Heart left ventricle (tissue), 16 donors: ENCODE results near the gene SAMD4B. TPM values are rescaled to one million over a fixed set of nuclear protein-coding genes. Genes with fewer than 3 reads are reported as not detected.

Experiments
- ATAC-seq, 4 donors: fragments of 200-7000 bp; cut with Tn5 transposase; one replicate each; pipeline ENCODE4 v1.9.1; 2020 to 2022; ENCODE audit warnings: moderate library complexity in 4 of 4, mild to moderate bottlenecking in 3 of 4, moderate number of reproducible peaks in 1 of 4
- DNase-seq, 5 donors: peaks; one replicate each; pipeline ENCODE4 v3.0.0-alpha.2; 2020
- H3K27ac ChIP-seq, 12 donors: fragments of 200-600 bp; sonication (generic) in 4 of 12; one replicate each; pipeline versions ENCODE4 v1.5.0 to v1.8.0; 2016 to 2022; ENCODE audit warnings: mild to moderate bottlenecking in 2 of 12
- H3K27me3 ChIP-seq, 9 donors: fragments of 200-600 bp; sonication (generic) in 2 of 9; one replicate each; pipeline versions ENCODE4 v1.5.1 to v1.8.0; 2016 to 2022; ENCODE audit warnings: mild to moderate bottlenecking in 3 of 9
- H3K36me3 ChIP-seq, 9 donors: fragments of 200-600 bp; sonication (generic) in 2 of 9; one replicate each; pipeline versions ENCODE4 v1.5.0 to v1.8.0; 2018 to 2022; ENCODE audit warnings: mild to moderate bottlenecking in 2 of 9
- H3K4me1 ChIP-seq, 12 donors: fragments of 200-600 bp; sonication (generic) in 4 of 12; one replicate each; pipeline versions ENCODE4 v1.5.0 to v1.8.0; 2016 to 2022; ENCODE audit warnings: mild to moderate bottlenecking in 3 of 12
- H3K4me3 ChIP-seq, 12 donors: fragments of 200-600 bp; sonication (generic) in 4 of 12; one replicate each; pipeline versions ENCODE4 v1.5.0 to v1.8.0; 2017 to 2022; ENCODE audit warnings: mild to moderate bottlenecking in 9 of 12, moderate library complexity in 4 of 12
- H3K9me3 ChIP-seq, 12 donors: fragments of 200-600 bp; sonication (generic) in 4 of 12; one replicate each; pipeline versions ENCODE4 v1.5.0 to v1.8.0; 2016 to 2022; ENCODE audit warnings: mild to moderate bottlenecking in 1 of 12
- CTCF ChIP-seq, 12 donors: fragments of 200-600 bp; sonication (generic) in 4 of 12; IDR thresholded peaks; one replicate each; pipeline versions ENCODE4 v1.5.0 to v1.8.0; 2018 to 2022; ENCODE audit warnings: antibody characterized with exemption in 12 of 12, mild to moderate bottlenecking in 5 of 12
- POLR2A ChIP-seq, 2 donors: fragments of 450-650 bp; IDR thresholded peaks; one replicate each; pipeline ENCODE4 v1.6.1; 2017; ENCODE audit warnings: antibody characterized with exemption in 2 of 2, mild to moderate bottlenecking in 2 of 2, moderate library complexity in 2 of 2
- WGBS, 4 donors: extraction: QIAGEN DNeasy Blood & Tissue Kit in 2 of 4; methylation state at CpG; one replicate each; pipeline versions ENCODE4 v1.1.5 to v1.1.7; 2013 to 2018; 5-methylcytosine and 5-hydroxymethylcytosine counted together
- intact Hi-C, 10 donors: fragments of 100-400 bp; cut with DNase I; formaldehyde crosslinking; loops; one replicate each; pipeline versions ENCODE4 v1.11.1 to v1.14.2; 2022
- polyA plus RNA-seq, 2 donors: library from polyadenylated mRNA; stranded (reverse); fragments of 200-250 nt; gene quantifications; one replicate each; pipeline ENCODE4 v1.2.3, GENCODE V29; 2013
- total RNA-seq, 9 donors: library from RNA; depleted of rRNA in 2 of 9; stranded (reverse); fragments of >200 nt in 2 of 9; fragmentation: NEBNext Ultra II Directional in 3 of 9; extraction: Animal tissue kit (Norgen Biotek cat#: 25700) in 3 of 9; gene quantifications; one replicate each; pipeline versions ENCODE4 v1.1.0 to v1.2.4, GENCODE V29; 2016 to 2023
- donor health status: ischemic (EF 13 %, LVEDD 7.1; RV severe dilation, severe dysfunction).
- donor health status: healthy with polysubstance abuse.
- donor health status: DM: no; HTN: yes; CAD: no.
- donor health status: DM: no; HTN: no; CAD: no.
- donor health status: ischemic (EF 25% LVEDD 6.9; RV normal size, moderate dysfunction).
- donor health status: ischemic (EF 25% LVEDD 5.7; RV mildly dilated, moderate dysfunction).
- donor health status: healthy.
- donor health status: DM: yes; HTN: yes; CAD: no.
- donor health status: ischemic (EF 35%, LVEDD 5.7; RV mildly dilated, moderate dysfunction).
- donor health status: nonischemic (EF 11% LVEDD 7.7; RV severe dilation, severe dysfunction).
- donor health status: DM: yes; HTN: yes; CAD: no.
- donor health status: PGD.
- donor health status: ischemic (EF 29% LVEDD 5.4; RV normal size, mild dysfunction).
- donor health status: nonischemic (EF 23%, LVEDD 6.1; RV moderate dilation, normal function).

SAMD4B gene
- total and polyA plus RNA-seq, 11 donors: 34.9 to 101 (median 54.4) TPM

GRCh38 chr19:39341129-39341718 is 997 bp upstream of the SAMD4B start:
- intact Hi-C loops: loop anchor here in 6 of 10 donors (2.0 to 10.0 kb wide), 7 partner anchors 51 to 219 kb away; partner anchors contain the start of genes PLEKHG2 (in 3 of the 6), EID2B (in 2 of the 6), MED29 (in 2 of the 6) and PAF1 (in 2 of the 6)
- Histone ChIP-seq H3K9me3 (no peaks in the 10 kb centered on the region), H3K27ac (peak overlapping the region in 11 of 12 donors; percentile 80 to 93 (median 90)), H3K36me3 (peaks cover 0 to 15% (median 0%) of the 10 kb centered on the region in 9 donors), H3K27me3 (no peaks in the 10 kb centered on the region), H3K4me1 (peaks cover 0 to 58% (median 31%) of the 10 kb centered on the region in 12 donors), H3K4me3 (peak overlapping the region; percentile 55 to 96 (median 79))
- ATAC-seq (peak in 3 of 4 donors; percentile 13 to 27 (median 15)), DNase-seq (peak in 4 of 5 donors; percentile 29 to 43 (median 36))
- TF ChIP-seq POLR2A (IDR thresholded peaks at IDR 0.05): no peak
- no peak for TF ChIP-seq CTCF (IDR thresholded peaks at IDR 0.05)
- 2 to 3% (median 3%) methylated on average over 17 of the region's 17 CpGs for WGBS, 4 donors

GRCh38 chr19:39342647-39343305 is 555 bp downstream of the SAMD4B start:
- Histone ChIP-seq H3K27ac (peak overlapping the region in 11 of 12 donors; percentile 62 to 89 (median 80)), H3K4me1 (peaks cover 0 to 58% (median 31%) of the 10 kb centered on the region in 12 donors), H3K36me3 (peaks cover 0 to 18% (median 1%) of the 10 kb centered on the region in 9 donors), H3K27me3 (no peaks in the 10 kb centered on the region), H3K4me3 (peak overlapping the region; percentile 61 to 96 (median 80)), H3K9me3 (no peaks in the 10 kb centered on the region)
- ATAC-seq (no peak), DNase-seq (peak in 2 of 5 donors; percentile 39 to 42)
- WGBS, 4 donors: 2 to 3% (median 2%) methylated on average over 21 to 51 of the region's 51 CpGs
- intact Hi-C loops: loop anchor here in 5 of 10 donors (1.0 to 10.0 kb wide), 9 partner anchors 48 to 220 kb away; partner anchors contain the start of genes MED29 (in 3 of the 5), PAF1 (in 3 of the 5), EID2B (in 2 of the 5) and PLEKHG2 (in 2 of the 5)
- TF ChIP-seq CTCF (IDR thresholded peaks at IDR 0.05) (no peak), POLR2A (IDR thresholded peaks at IDR 0.05) (no peak)

- peaks cover 0 to 45% (median 21%) of the 10 kb centered on the region in 9 donors for H3K36me3 ChIP-seq
- ATAC-seq (no peak), DNase-seq (no peak)
- no peak for TF ChIP-seq POLR2A (IDR thresholded peaks at IDR 0.05)
- TF ChIP-seq CTCF (IDR thresholded peaks at IDR 0.05): no peak
- H3K27me3 ChIP-seq: no peaks in the 10 kb centered on the region
- no peak overlapping the region for H3K27ac ChIP-seq
- no peaks in the 10 kb centered on the region for H3K9me3 ChIP-seq
- peaks cover 0 to 57% (median 34%) of the 10 kb centered on the region in 12 donors for H3K4me1 ChIP-seq
- 60 to 78% (median 68%) methylated on average over 1 of the region's 1 CpG for WGBS, 4 donors
- intact Hi-C loops: loop anchor here in 3 of 10 donors (5.0 to 10.0 kb wide), 3 partner anchors 36 to 189 kb away; partner anchors contain the start of genes EID2B (in 1 of the 3), MED29 (in 1 of the 3) and PAF1 (in 1 of the 3)
- no peak overlapping the region for H3K4me3 ChIP-seq
Measured at GRCh38 chr19:39345956-39346355, 3.7 kb downstream of the SAMD4B start.
